Neuronal stem cell (in vitro differentiated cells): ENCODE results near the gene ANKRD39.
"Not testable (repeated sequence)": the region's sequence is repeated elsewhere in the genome, so short reads cannot be mapped to it uniquely, and the experiment has no call there.

Source experiments
- DNase-seq: peaks from one replicate; pipeline ENCODE4 v3.0.0-alpha.2; 2013; ENCODE audit warnings: low spot score
- H2AFZ ChIP-seq: one replicate; pipeline ENCODE4 v1.6.1; 2013; ENCODE audit warnings: mild to moderate bottlenecking, low read length, inconsistent platforms
- H2AK5ac ChIP-seq: 2 replicates; pipeline ENCODE4 v1.6.1; 2013; ENCODE audit warnings: low read depth, mild to moderate bottlenecking, inconsistent platforms, low read length, moderate library complexity, mixed read lengths
- H2BK120ac ChIP-seq: 2 replicates; pipeline ENCODE4 v1.6.1; 2013; ENCODE audit warnings: low read depth, mild to moderate bottlenecking, inconsistent platforms, low read length, moderate library complexity, mixed read lengths
- H2BK12ac ChIP-seq: one replicate; pipeline ENCODE4 v1.6.1; 2013; ENCODE audit warnings: low read length, inconsistent platforms
- H2BK15ac ChIP-seq: 2 replicates; pipeline ENCODE4 v1.6.1; 2013; ENCODE audit warnings: mild to moderate bottlenecking, low read length, inconsistent platforms, mixed read lengths
- H2BK5ac ChIP-seq: one replicate; pipeline ENCODE4 v1.6.1; 2013; ENCODE audit warnings: inconsistent platforms, mild to moderate bottlenecking, low read length, moderate library complexity
- H3K14ac ChIP-seq: one replicate; pipeline ENCODE4 v1.6.1; 2013; ENCODE audit warnings: low read length, inconsistent platforms
- H3K18ac ChIP-seq: 2 replicates; pipeline ENCODE4 v1.6.1; 2013; ENCODE audit warnings: low read length, inconsistent platforms
- H3K23ac ChIP-seq: 2 replicates; pipeline ENCODE4 v1.6.1; 2013; ENCODE audit warnings: low read depth, mild to moderate bottlenecking, mixed read lengths, low read length, inconsistent platforms; ENCODE audit not compliant: poor library complexity
- H3K27ac ChIP-seq: replicated peaks from 3 replicates; pipeline ENCODE4 v1.5.1; 2013; ENCODE audit warnings: low read length, inconsistent platforms
- H3K27me3 ChIP-seq, 3 experiments: 2 replicates each; pipeline ENCODE4 v1.6.1; 2013; ENCODE audit warnings: low read length in 3 of 3, mild to moderate bottlenecking in 2 of 3, inconsistent platforms in 1 of 3, low read depth in 1 of 3, mixed read lengths in 1 of 3, moderate library complexity in 1 of 3; ENCODE audit not compliant: control insufficient read depth in 3 of 3, insufficient read depth in 3 of 3
- H3K36me3 ChIP-seq, 2 donors: replicated peaks in 1 of 2; 2 replicates each; pipeline ENCODE4 v1.6.1; 2013; ENCODE audit warnings: low read length in 2 of 2; ENCODE audit not compliant: control insufficient read depth in 2 of 2, insufficient read depth in 2 of 2
- H3K4ac ChIP-seq: 2 replicates; pipeline ENCODE4 v1.6.1; 2013; ENCODE audit warnings: inconsistent platforms, mild to moderate bottlenecking, low read length, moderate library complexity
- H3K4me1 ChIP-seq, 2 donors: 1 replicate in 1 of 2; 2 replicates in 1 of 2; pipeline ENCODE4 v1.6.1; 2013; ENCODE audit warnings: low read length in 2 of 2, low read depth in 1 of 2; ENCODE audit not compliant: control insufficient read depth in 2 of 2, insufficient read depth in 1 of 2
- H3K4me2 ChIP-seq: one replicate; pipeline ENCODE4 v1.6.1; 2013; ENCODE audit warnings: mild to moderate bottlenecking, low read length, inconsistent platforms; ENCODE audit not compliant: insufficient read depth, poor library complexity, severe bottlenecking
- H3K4me3 ChIP-seq, 2 donors: 2 replicates each; pipeline ENCODE4 v1.5.1; 2013; ENCODE audit warnings: low read length in 2 of 2, mild to moderate bottlenecking in 2 of 2, inconsistent platforms in 1 of 2, moderate library complexity in 1 of 2
- H3K79me1 ChIP-seq: one replicate; pipeline ENCODE4 v1.6.1; 2013; ENCODE audit warnings: low read depth, mild to moderate bottlenecking, inconsistent platforms, low read length, moderate library complexity
- H3K9ac ChIP-seq: one replicate; pipeline ENCODE4 v1.6.1; 2013; ENCODE audit warnings: mild to moderate bottlenecking, low read depth, low read length, inconsistent platforms; ENCODE audit not compliant: poor library complexity
- H3K9me3 ChIP-seq, 2 donors: replicated peaks in 1 of 2; 2 replicates each; pipeline versions ENCODE3 to v1.6.1; 2013; ENCODE audit warnings: low read length in 2 of 2, mild to moderate bottlenecking in 2 of 2, inconsistent platforms in 1 of 2, low read depth in 1 of 2, mixed read lengths in 1 of 2, moderate library complexity in 1 of 2; ENCODE audit not compliant: control insufficient read depth in 2 of 2, insufficient read depth in 1 of 2
- H4K8ac ChIP-seq: one replicate; pipeline ENCODE4 v1.6.1; 2013; ENCODE audit warnings: low read depth, mild to moderate bottlenecking, inconsistent platforms, low read length, moderate library complexity
- H4K91ac ChIP-seq: one replicate; pipeline ENCODE4 v1.6.1; 2013; ENCODE audit warnings: low read length, low read depth, mild to moderate bottlenecking, inconsistent platforms; ENCODE audit not compliant: poor library complexity
- WGBS, 2 donors: extraction: QIAGEN DNeasy Blood & Tissue Kit; methylation state at CpG; one replicate each; pipeline ENCODE4 v1.1.7; 2013; ENCODE audit warnings: missing lambda C conversion rate in 2 of 2, mixed read lengths in 1 of 2; ENCODE audit not compliant: insufficient read length in 2 of 2, insufficient replicate concordance in 1 of 2; ENCODE audit errors: extremely low coverage in 2 of 2; 5-methylcytosine and 5-hydroxymethylcytosine counted together

Gene ANKRD39

GRCh38 chr2:96865654-96866053 lies 7.8 kb upstream of the ANKRD39 start:
- H2AK5ac ChIP-seq, result no peak overlapping the region
- H3K4me2 ChIP-seq, result no peak overlapping the region
- H3K14ac ChIP-seq, result no peak overlapping the region
- no CpG with 5 or more reads among the region's 16 CpGs for WGBS, 2 donors
- no peak overlapping the region for H3K18ac ChIP-seq
- no peak overlapping the region for H4K8ac ChIP-seq
- peaks cover 7 to 14% of the 10 kb centered on the region in 2 donors for H3K4me1 ChIP-seq
- H2BK15ac ChIP-seq, result no peak overlapping the region
- peaks cover 58 to 68% of the 10 kb centered on the region in 2 donors for H3K36me3 ChIP-seq
- H3K23ac ChIP-seq, result no peak overlapping the region
- H2BK12ac ChIP-seq, result no peak overlapping the region
- peak overlapping the region; percentile 72 for H3K9ac ChIP-seq
- H3K79me1 ChIP-seq, result peaks cover 41% of the 10 kb centered on the region
- H3K9me3 ChIP-seq, result no peaks in the 10 kb centered on the region
- no peak overlapping the region for H3K4me3 ChIP-seq
- no peak overlapping the region for H2AFZ ChIP-seq
- H3K27me3 ChIP-seq, result no peaks in the 10 kb centered on the region
- no peak overlapping the region for H4K91ac ChIP-seq
- H3K27ac ChIP-seq, result no peak overlapping the region
- H2BK120ac ChIP-seq, result no peak overlapping the region
- H2BK5ac ChIP-seq, result no peak overlapping the region
- DNase-seq, result no peak
- no peak overlapping the region for H3K4ac ChIP-seq

- peak overlapping the region; percentile 66 for H3K4ac ChIP-seq
- no peak overlapping the region for H3K27ac ChIP-seq
- WGBS, 2 donors, result no CpG with 5 or more reads among the region's 25 CpGs
- no peak overlapping the region for H2BK12ac ChIP-seq
- no peak overlapping the region for H3K18ac ChIP-seq
- H4K8ac ChIP-seq, result no peak overlapping the region
- no peak overlapping the region for H3K4me2 ChIP-seq
- peaks cover 4 to 10% of the 10 kb centered on the region in 2 donors for H3K4me1 ChIP-seq
- no peak for DNase-seq
- no peak overlapping the region for H3K4me3 ChIP-seq
- no peak overlapping the region for H4K91ac ChIP-seq
- no peaks in the 10 kb centered on the region for H3K27me3 ChIP-seq
- peak overlapping the region; percentile 60 for H3K9ac ChIP-seq
- H3K79me1 ChIP-seq, result peaks cover 38% of the 10 kb centered on the region
- no peak overlapping the region for H2AK5ac ChIP-seq
- peak overlapping the region; percentile 25 for H3K23ac ChIP-seq
- no peak overlapping the region for H2BK120ac ChIP-seq
- no peak overlapping the region for H2AFZ ChIP-seq
- peak overlapping the region; percentile 19 for H2BK5ac ChIP-seq
- H2BK15ac ChIP-seq, result no peak overlapping the region
- H3K14ac ChIP-seq, result no peak overlapping the region
- no peaks in the 10 kb centered on the region for H3K9me3 ChIP-seq
- peaks cover 64 to 76% of the 10 kb centered on the region in 2 donors for H3K36me3 ChIP-seq
These were observed 6.7 kb upstream of the ANKRD39 start for GRCh38 chr2:96864343-96865091.

- Histone ChIP-seq H4K91ac (no peak overlapping the region), H3K36me3 (peaks cover 64 to 76% of the 10 kb centered on the region in 2 donors), H3K23ac (no peak overlapping the region), H2BK15ac (no peak overlapping the region), H3K9me3 (no peaks in the 10 kb centered on the region), H4K8ac (no peak overlapping the region), H3K14ac (no peak overlapping the region), H2BK5ac (peak overlapping the region; percentile 19), H3K9ac (no peak overlapping the region), H2AK5ac (no peak overlapping the region), H2BK120ac (no peak overlapping the region), H3K27me3 (no peaks in the 10 kb centered on the region), H3K27ac (no peak overlapping the region), H2BK12ac (no peak overlapping the region), H3K4me2 (no peak overlapping the region), H3K4me3 (no peak overlapping the region), H3K79me1 (peaks cover 37% of the 10 kb centered on the region), H3K4me1 (peaks cover 9 to 12% of the 10 kb centered on the region in 2 donors), H3K18ac (no peak overlapping the region), H3K4ac (no peak overlapping the region), H2AFZ (no peak overlapping the region)
- DNase-seq, result no peak
- WGBS, 2 donors, result no CpG with 5 or more reads among the region's 19 CpGs
These were observed 5.9 kb upstream of the ANKRD39 start for GRCh38 chr2:96863575-96864342.

- H3K4ac ChIP-seq, H3K23ac ChIP-seq, DNase-seq, H3K4me2 ChIP-seq, H3K9me3 ChIP-seq, H2AK5ac ChIP-seq, H4K8ac ChIP-seq, H3K18ac ChIP-seq, H2BK12ac ChIP-seq, H3K14ac ChIP-seq, H3K4me3 ChIP-seq, H3K9ac ChIP-seq, H3K27ac ChIP-seq, H2AFZ ChIP-seq, H2BK120ac ChIP-seq, H4K91ac ChIP-seq, H3K27me3 ChIP-seq, H2BK5ac ChIP-seq, H2BK15ac ChIP-seq: not testable (repeated sequence)
- H3K79me1 ChIP-seq, result peaks cover 37% of the 10 kb centered on the region
- peaks cover 64 to 76% of the 10 kb centered on the region in 2 donors for H3K36me3 ChIP-seq
- peaks cover 9 to 15% of the 10 kb centered on the region in 2 donors for H3K4me1 ChIP-seq
- whole genome bisulfite sequencing, 2 donors, result no CpG with 5 or more reads among the region's 4 CpGs
These were observed 5.2 kb upstream of the ANKRD39 start for GRCh38 chr2:96863056-96863455.
